Measurements from ENCODE around the gene TGDS.
"Not testable (repeated sequence)": the region's sequence is repeated elsewhere in the genome, so short reads cannot be mapped to it uniquely, and the experiment has no call there.

The TGDS gene, protein sequence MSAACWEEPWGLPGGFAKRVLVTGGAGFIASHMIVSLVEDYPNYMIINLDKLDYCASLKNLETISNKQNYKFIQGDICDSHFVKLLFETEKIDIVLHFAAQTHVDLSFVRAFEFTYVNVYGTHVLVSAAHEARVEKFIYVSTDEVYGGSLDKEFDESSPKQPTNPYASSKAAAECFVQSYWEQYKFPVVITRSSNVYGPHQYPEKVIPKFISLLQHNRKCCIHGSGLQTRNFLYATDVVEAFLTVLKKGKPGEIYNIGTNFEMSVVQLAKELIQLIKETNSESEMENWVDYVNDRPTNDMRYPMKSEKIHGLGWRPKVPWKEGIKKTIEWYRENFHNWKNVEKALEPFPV

DNA sequence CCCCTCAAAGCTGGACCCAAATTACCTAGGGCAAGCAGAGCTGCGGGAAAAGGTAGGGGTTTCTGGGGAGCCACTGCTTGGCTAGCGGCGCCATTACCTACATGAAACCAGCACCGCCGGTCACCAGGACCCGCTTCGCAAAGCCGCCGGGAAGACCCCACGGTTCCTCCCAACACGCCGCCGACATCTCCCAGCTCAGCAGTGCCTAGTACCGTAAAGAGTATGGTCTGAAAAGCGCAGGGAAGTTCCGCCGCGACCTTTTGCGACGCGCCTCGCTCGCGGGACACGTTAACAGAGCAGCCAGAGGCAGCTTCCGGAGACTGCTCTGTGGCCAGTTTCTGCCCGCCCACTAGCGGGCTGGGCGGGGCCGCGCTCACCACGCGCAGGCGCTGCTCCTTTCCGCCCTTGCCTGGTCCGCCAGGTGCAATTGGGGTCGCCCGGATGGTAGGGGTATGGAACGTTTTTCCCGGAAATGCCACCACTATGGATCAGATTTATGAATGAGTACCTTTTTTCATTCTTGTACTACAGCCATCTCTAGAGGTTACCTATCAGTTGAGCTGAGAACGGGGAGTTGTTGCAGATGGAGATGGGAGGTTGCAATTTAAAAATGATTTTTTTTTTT lies at the start of gene TGDS:
Gene TGDS, minus strand, starts transcription at position 203 of the 625 bp plus-strand sequence. Its CDS starts 16 bp downstream, at position 187.
- DNase-seq (ENCODE audit: low spot score): peak; percentile 91

DNA sequence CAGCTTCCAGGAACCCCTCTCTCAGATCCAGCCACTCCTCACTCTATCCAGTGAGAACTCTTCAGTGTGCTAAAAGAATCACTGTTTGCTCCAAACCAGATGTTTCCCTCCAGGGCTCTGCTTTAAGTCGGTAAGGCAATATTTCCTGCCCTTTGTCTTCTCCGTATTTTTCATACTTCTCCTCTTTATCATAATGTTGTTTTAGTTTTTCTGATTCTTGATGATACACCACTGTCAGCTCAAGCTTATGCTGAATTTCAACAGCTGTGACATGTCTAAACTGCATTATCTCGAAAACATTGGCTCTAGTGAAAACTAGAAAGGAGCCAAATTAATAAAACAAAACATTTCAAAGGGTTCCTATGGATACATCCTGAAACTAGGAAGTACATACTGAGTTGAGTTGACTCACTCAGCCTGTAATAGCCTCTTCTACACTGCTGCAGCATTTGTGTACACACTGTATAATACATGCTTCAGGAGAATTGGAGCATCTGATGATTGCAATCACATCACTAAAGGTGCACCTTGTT lies 45.5 kb upstream of the TGDS start:
- peak; percentile 55 for DNase-seq (ENCODE audit: low spot score)

DNA sequence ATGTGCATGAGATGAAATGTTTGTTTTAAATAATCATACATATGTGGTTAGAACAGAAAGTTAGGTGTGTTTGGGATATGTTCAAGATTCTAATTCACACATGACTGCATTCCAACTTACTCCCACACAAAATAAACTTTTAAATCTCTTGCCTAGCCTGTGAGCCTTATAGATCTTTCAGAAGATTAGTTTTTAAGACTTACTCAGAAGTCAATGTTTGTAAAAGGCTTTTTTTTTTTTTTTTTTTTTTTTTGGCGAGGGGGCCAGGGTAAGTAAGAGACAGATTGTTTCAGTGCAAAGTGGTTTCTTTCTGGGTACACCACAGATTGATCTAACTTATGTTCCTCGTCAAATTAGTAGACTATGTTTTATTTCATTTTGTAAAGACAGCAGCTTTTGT lies 44.8 kb upstream of the TGDS start:
- DNase-seq (ENCODE audit: low spot score): no peak

DNA sequence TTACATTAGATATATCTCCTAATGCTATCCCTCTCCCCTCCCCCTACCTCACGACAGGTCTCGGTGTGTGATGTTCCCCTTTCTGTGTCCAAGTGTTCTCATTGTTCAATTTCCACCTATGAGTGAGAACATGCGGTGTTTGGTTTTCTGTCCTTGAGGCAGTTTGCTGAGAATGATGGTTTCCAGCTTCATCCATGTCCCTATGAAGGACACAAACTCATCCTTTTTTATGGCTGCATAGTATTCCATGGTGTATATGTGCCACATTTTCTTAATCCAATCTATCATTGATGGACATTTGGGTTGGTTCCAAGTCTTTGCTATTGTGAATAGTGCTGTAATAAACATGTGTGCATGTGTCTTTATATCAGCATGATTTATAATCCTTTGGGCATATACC lies 41.7 kb upstream of the TGDS start:
- DNase-seq (ENCODE audit: low spot score): not testable (repeated sequence)

DNA sequence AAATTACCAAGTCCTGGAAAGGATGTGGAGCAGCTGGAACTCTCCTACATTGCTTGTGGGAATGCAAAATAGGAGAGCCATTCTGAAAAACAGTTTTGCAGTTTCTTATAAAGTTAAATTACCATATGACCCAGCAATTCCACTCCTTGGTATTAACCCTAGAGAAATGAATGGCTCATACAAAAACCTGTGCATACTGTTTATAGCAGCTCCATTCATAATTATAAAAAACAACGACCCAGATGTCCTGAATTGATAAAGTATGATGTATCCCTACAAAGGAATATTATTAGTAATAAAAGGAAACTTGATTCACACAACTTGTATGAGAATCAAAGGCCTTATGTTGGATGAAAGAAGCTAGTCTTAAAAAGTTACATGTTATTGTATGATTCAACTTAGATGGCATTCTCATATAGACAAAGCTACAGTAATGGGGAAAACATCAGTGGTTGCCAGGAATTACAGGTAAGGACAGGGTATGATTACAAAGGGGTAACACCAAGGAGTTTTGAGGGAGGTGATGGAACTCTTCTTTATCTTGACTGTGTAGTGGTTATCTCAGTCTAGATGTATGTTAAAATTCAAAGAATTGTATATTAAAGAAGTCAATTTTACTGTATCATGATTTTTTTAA lies 41.1 kb upstream of the TGDS start:
- no peak for DNase-seq (ENCODE audit: low spot score)

DNA sequence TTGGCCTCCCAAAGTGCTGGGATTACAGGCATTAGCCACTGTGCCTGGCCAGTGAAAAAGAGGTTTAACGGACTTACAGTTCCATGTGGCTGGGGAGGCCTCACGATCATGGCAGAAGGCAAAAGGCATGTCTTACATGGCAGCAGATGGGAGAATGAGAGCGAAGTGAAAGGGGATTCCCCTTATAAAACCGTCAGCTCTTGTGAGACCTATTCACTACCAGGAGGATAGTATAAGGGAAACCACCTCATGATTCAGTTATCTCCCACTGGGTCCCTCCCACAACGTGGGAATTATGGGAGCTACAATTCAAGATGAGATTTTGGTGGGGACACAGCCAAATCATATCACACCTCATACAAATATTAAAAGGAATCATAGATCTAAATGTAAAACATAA lies 40.1 kb upstream of the TGDS start:
- DNase-seq (ENCODE audit: low spot score): not testable (repeated sequence)

DNA sequence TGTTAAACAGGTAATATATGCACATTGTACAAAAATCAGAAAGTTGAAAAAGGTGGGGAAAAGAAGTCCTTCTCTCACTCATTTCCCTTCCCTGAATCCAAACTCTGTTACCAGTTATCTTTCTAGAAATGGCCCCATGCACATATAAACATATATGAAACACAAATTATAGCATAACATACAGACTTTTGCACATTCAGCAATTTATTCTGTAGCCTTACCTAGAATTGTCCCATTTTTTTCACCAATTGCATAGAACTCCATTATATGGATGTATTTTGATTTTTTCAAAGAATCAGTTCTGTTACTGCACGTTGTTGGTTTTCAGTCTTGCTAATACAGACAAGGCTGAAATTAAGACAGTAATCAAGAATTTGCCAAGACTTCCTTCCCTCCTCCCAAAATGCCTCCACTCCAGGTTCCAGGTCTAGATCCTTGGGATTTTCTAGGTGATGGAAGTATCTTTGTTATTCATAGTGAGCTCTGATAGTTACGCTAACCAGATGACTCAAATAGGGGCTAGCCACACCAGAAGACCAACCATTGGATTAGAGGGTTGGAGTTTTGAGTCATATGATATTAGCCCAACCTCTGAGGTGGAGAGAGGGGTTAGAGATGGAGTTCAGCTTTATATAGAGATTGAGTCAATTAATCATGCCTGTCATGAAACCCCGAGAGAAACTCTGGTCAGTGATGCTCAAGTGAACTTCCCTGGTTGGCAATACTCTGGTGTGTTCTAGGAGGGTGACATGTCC lies 36.5 kb upstream of the TGDS start:
- DNase-seq (ENCODE audit: low spot score): no peak

DNA sequence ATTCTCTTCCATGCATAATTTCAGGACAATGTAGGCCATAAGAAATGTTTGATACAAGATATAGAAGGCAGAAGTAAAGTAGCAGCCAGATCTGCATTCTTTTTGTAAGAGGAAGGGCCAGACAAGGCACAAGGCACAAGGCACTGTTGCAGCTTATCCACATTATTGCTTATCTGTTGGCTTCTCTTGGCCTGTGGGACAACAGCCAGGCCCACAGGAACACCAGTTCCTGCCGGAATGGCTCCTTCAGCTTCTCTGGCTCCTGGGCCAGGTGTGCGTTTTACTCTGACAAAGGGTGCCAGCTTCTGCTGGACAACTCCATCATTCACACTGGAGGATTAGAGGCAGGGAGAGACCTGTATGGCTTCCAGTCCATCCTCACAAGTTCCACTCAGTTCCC lies 34.9 kb upstream of the TGDS start:
- no peak for DNase-seq (ENCODE audit: low spot score)

DNA sequence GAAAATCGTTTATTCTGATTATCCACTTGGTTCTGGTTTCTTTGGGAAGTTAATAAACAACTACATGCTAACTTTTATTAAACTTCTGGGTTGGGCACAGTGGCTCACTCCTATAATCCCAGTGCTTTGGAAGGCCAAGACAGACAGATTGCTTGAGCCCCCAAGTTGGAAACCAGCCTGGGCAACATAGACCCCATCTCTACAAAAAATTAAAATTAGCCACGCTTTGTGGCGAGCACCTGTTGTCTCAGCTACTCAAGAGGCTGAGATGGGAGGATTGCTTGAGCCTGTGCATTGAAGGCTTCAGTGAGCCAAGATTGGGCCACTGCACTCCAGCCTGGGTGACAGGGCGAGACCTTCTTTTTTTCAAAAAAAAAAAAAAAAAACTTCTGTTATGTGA lies 27.4 kb upstream of the TGDS start:
- DNase-seq (ENCODE audit: low spot score): no peak

DNA sequence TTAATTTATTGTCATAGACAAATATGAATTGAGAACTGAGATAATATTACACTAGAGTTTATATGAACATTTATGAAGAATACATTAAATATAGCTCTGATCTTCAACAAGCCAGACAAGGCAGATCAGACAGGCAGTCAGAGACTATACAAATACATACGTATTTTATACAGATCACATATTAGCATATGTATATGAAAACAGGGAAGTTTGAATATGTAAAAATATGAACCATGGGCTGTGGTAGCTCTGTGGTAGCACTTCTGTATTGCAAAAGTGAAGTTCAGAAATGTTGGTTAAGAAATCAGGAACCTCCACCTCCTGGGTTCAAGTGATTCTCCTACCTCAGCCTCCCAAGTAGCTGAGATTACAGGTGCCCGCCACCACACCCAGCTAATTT lies 26.4 kb upstream of the TGDS start:
- DNase-seq (ENCODE audit: low spot score): no peak

DNA sequence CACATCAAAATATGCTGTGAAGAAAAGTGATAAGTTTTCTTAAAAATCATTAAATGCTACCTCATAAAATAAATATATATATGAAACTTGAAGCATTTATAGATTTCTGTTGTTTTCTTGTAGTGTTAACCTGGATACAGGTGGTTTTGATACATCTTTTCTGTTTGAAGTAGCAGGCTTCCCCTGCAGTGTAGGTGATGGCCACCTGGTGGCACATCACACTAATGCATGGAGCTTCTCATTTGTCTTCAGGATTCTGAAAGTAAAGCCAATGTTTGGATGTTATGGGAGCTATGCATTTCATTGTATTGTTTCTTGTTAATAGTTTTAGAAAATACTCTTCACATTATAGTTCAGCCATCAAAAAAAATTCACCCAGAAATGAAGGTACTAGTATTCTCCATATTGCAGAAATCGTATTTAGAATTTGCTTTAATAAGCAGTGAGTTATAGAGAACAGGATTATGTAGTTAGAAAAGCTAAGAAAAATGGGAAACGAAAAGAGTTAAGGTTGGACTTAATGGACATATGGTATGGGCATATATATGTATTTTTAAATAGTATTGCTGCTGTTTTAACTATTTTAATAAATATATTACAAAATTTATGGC lies 24.4 kb upstream of the TGDS start:
- DNase-seq (ENCODE audit: low spot score): no peak

DNA sequence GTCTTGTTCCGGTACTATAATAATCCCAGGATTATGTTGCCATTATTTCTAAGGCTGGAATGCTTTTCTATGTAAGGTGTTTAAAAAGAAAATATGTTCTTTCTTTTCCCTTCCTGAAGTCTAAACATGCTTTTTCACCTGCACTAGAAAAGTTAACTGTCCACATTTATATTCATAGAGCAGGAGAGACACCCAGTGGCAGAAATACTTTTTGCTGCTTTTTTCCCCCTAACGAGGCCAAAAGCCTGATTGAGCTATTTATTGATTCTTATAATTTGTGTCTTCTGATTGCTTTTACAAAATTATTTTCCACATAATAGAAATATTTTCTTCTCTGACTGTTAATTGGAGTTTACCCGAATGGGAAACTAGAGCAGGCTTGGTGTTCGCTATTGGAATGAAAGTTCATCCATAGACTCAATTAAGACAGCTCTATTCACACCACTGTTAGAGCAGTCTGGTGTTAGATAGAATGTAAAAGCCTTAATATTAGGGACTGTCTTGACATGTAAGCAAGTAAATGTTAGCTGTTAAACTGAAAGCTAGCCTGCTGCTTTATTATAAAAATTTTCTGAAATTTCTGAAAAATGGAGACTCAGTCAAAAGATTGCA lies 21.5 kb upstream of the TGDS start:
- DNase-seq (ENCODE audit: low spot score): no peak

DNA sequence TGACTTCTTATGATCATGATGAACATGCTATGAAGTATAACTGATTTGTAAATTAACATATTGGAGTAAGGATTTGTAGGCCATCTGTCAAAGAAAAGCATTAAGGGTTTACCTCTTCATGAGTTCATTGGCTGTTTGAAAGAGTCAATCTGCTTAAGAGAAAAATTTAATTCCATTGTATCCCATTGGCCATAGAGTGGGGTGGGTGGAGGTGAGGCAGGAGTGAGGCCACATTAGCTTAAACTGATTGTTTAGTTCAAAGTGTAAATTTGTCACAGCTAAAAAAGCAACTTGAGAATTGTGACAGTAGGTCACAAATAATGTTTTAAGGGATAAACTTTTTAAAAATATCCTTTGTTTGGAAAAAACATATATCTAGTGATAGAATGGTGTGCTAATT lies 17.1 kb upstream of the TGDS start:
- no peak for DNase-seq (ENCODE audit: low spot score)

DNA sequence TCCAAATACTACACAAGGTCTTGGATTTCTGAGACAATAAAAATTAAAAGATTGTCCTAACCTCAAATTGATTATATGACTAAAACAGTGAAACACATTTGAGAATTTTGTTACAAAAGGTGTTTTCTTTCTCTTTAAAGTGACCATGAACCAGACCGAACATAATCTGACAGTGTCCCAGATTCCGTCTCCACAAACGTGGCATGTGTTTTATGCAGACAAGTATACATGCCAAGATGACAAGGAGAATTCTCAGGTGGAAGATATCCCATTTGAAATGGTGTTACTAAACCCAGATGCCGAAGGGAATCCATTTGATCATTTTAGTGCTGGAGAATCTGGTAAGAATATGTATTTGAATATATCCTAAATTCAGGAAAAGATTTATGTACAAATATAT lies 16.1 kb upstream of the TGDS start:
- DNase-seq (ENCODE audit: low spot score): no peak

DNA sequence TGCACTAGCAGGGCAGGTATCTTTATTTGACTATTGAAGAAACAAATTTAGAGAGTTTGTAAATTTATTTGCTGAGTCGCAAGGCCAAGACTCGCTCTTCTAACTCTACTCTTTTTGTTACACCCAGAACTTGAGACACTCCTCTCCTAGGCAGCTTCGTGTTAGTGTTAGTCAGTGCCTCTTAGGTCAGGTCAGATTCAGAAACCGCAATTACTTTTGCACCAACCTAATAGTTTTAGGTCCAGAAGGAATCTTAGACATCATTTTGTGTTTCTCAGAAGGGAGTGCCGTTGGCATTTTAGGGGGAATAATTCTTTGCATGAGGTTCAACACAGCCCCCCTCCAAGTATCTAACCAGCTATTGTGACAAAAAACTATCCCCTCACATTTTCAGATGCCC lies 14.5 kb upstream of the TGDS start:
- no peak for DNase-seq (ENCODE audit: low spot score)

DNA sequence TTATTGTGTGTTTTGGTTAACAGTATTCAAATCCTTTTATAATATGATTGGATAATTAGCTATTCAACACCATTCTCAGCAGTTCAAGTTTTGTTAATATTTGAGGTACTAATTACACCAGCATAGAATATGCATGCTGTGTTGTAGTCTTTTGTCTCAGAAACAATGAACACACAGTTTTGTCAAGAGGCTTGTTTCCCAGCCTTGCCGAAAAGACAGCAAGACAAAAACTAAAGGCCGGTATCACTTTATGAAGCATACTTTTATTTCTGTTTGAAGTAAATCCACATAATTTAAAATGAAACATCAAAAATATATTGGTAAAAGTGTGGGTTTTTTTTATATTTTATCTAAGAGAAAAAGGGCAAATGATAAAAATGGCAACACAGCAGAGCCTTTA lies 13.2 kb upstream of the TGDS start:
- DNase-seq (ENCODE audit: low spot score): no peak

DNA sequence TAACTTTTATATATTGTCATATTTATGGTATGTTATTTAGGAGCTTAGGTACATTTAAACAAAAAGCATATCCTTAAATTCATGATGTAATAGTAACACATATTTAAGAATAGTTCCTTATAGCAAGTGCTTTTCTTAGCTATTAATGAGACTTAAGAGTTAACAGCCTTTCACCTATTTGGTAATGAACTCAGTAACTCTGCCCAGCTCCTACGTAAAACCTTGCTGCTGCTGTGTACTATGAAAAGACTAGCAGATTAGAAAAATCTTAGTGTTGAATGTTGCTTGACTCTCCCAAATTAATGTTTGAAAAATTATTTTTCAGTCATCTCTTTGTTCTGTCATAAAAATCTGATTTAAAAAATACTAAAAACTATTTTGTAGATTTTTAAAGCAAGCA lies 12.6 kb upstream of the TGDS start:
- DNase-seq (ENCODE audit: low spot score): no peak

DNA sequence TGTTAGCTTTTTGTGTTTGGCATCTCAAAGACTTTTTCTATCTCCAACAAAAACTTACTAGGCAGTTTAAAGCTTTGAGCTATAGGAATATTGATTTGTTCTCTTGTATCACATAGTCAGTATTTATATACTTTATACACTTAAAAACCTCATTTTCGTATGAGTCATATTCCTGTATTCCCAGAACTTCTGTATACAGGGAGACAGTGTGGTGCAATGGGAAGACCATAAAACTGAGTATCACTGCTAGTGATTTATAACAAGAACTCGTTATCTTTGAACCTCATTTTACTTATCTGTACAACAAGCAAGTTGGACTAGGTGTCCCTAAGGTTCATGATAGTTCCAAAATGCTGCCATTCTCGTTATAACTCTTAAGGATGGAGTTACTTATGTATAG lies 12.0 kb upstream of the TGDS start:
- DNase-seq (ENCODE audit: low spot score): no peak

DNA sequence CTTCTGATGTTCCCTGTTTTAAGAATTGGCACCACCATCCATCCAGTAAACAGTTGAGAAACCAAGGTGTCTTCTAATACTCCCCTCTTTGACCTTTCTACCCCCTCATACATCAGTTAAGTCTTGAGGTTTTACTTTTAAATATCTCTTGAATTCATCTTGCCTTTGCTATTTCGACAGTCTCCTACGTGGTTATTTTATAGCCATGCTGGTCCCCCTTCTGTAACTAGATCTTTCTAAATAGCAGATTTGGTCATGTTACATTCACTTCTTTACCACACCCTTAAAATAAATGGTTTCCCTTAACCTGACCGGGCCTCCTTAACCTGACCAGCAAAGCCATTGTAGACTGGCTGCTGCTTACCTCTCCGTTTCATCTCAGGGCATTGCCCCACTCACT lies 11.1 kb upstream of the TGDS start:
- DNase-seq (ENCODE audit: low spot score): no peak

DNA sequence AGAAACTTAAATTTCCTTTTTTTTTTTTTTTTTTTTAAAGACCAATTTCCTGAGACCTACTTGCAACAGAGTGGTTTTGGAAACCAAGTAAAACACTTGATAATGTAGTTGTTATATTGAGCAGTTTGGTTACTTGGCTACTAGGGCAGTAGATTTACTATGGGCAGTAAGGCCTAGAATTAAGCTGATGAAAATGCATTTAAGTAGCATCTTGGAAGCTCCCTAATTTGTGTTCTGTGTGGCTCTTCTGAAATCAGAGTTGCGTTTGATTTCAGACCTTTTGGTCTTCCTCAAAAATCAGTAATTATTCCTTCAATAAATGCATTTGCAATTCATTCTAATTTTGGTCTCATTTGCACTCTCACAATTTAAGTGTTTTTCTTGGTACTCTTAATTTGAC lies 6.5 kb upstream of the TGDS start:
- no peak for DNase-seq (ENCODE audit: low spot score)

All from AG08396 (cell line).